NCI-H748 (cell line): ENCODE data around the gene CNOT6L.
"Not testable (repeated sequence)": the region's sequence is repeated elsewhere in the genome, so short reads cannot be mapped to it uniquely, and the experiment has no call there.

Experiments used
- DNase-seq: peaks from one replicate; lab custom pipeline; 2025; ENCODE audit not compliant: unreplicated experiment; lab: John Stamatoyannopoulos, UW

CNOT6L gene

GRCh38 chr4:77783895-77784294, 35.3 kb downstream of the CNOT6L start:
- no peak for DNase-seq

GRCh38 chr4:77782102-77782835, 36.9 kb downstream of the CNOT6L start:
- DNase-seq: no peak

- DNase-seq: not testable (repeated sequence)
Measured at GRCh38 chr4:77780762-77781161, 38.4 kb downstream of the CNOT6L start.

- no peak for DNase-seq
Measured at GRCh38 chr4:77777135-77777807, 41.9 kb downstream of the CNOT6L start.

GRCh38 chr4:77776182-77777134, 42.7 kb downstream of the CNOT6L start:
- DNase-seq: no peak

GRCh38 chr4:77773101-77773500, 46.1 kb downstream of the CNOT6L start:
- no peak for DNase-seq

GRCh38 chr4:77771566-77771965, 47.6 kb downstream of the CNOT6L start:
- DNase-seq: no peak

- no peak for DNase-seq
Measured at GRCh38 chr4:77765720-77766119, 53.4 kb downstream of the CNOT6L start.

GRCh38 chr4:77762531-77762930, 56.6 kb downstream of the CNOT6L start:
- no peak for DNase-seq

- DNase-seq: no peak
Measured at GRCh38 chr4:77761595-77761994, 57.6 kb downstream of the CNOT6L start.

GRCh38 chr4:77758804-77759203, 60.4 kb downstream of the CNOT6L start:
- DNase-seq: no peak

- no peak for DNase-seq
Measured at GRCh38 chr4:77751764-77752163, 67.4 kb downstream of the CNOT6L start.

GRCh38 chr4:77745792-77746191, 73.4 kb downstream of the CNOT6L start:
- no peak for DNase-seq

GRCh38 chr4:77742054-77742453, 77.1 kb downstream of the CNOT6L start:
- no peak for DNase-seq

GRCh38 chr4:77740480-77740879, 78.7 kb downstream of the CNOT6L start:
- no peak for DNase-seq

- DNase-seq: no peak
Measured at GRCh38 chr4:77734928-77735327, 84.2 kb downstream of the CNOT6L start.

GRCh38 chr4:77731656-77732055, 87.5 kb downstream of the CNOT6L start:
- no peak for DNase-seq

- no peak for DNase-seq
Measured at GRCh38 chr4:77728420-77728819, 90.7 kb downstream of the CNOT6L start.

GRCh38 chr4:77721073-77721472, 98.1 kb downstream of the CNOT6L start:
- DNase-seq: no peak

GRCh38 chr4:77718500-77718899, 100.7 kb downstream of the CNOT6L start:
- not testable (repeated sequence) for DNase-seq
